MM.1S (cell line): ENCODE data around the gene ELMO1.

ENCODE experiments used
- EZH2 ChIP-seq: fragments of 300-600 bp; sonication (generic); optimal IDR thresholded peaks from 2 replicates; pipeline ENCODE3; 2017; ENCODE audit warnings: low read depth, mild to moderate bottlenecking, antibody characterized with exemption, low read length, mixed read lengths
- TF ChIP-seq, protein P1 (sequence below): fragments of 300-600 bp; sonication (generic); IDR thresholded peaks from 2 replicates; pipeline ENCODE4 v1.5.1; 2016; ENCODE audit warnings: antibody characterized with exemption, low read length, mixed read lengths

DNA sequence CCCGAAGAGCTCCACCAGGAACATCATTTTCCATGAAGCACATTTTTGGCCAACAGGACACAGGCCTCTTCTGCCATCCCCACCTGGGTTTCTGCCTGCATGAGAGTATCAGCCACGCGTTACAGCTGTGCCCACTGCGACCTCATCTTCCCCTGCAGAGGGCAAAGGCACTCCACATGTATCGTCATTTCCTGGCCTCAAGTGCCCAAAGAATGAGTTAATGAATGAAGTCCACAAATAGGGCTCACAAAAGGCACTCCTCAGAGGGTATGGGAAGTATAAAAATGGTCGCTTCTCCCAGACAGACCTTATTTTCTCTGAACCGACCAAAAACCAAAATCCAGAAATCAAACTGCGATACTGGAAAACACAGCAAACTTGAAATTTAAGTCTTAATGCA is 18.5 kb downstream of the ELMO1 start:
- TF ChIP-seq EZH2, result no peak
- TF ChIP-seq, protein P1, sequence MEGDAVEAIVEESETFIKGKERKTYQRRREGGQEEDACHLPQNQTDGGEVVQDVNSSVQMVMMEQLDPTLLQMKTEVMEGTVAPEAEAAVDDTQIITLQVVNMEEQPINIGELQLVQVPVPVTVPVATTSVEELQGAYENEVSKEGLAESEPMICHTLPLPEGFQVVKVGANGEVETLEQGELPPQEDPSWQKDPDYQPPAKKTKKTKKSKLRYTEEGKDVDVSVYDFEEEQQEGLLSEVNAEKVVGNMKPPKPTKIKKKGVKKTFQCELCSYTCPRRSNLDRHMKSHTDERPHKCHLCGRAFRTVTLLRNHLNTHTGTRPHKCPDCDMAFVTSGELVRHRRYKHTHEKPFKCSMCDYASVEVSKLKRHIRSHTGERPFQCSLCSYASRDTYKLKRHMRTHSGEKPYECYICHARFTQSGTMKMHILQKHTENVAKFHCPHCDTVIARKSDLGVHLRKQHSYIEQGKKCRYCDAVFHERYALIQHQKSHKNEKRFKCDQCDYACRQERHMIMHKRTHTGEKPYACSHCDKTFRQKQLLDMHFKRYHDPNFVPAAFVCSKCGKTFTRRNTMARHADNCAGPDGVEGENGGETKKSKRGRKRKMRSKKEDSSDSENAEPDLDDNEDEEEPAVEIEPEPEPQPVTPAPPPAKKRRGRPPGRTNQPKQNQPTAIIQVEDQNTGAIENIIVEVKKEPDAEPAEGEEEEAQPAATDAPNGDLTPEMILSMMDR, result no peak
